Measurements from ENCODE around the gene RGS5.

- TF ChIP-seq, protein P1, sequence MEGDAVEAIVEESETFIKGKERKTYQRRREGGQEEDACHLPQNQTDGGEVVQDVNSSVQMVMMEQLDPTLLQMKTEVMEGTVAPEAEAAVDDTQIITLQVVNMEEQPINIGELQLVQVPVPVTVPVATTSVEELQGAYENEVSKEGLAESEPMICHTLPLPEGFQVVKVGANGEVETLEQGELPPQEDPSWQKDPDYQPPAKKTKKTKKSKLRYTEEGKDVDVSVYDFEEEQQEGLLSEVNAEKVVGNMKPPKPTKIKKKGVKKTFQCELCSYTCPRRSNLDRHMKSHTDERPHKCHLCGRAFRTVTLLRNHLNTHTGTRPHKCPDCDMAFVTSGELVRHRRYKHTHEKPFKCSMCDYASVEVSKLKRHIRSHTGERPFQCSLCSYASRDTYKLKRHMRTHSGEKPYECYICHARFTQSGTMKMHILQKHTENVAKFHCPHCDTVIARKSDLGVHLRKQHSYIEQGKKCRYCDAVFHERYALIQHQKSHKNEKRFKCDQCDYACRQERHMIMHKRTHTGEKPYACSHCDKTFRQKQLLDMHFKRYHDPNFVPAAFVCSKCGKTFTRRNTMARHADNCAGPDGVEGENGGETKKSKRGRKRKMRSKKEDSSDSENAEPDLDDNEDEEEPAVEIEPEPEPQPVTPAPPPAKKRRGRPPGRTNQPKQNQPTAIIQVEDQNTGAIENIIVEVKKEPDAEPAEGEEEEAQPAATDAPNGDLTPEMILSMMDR (conservative IDR thresholded peaks at IDR 0.05; ENCODE audit: low read length): no peak
- TF ChIP-seq EZH2phosphoT487 (IDR thresholded peaks at IDR 0.05; ENCODE audit: borderline replicate concordance, low read depth, low read length): no peak
Observed at GRCh38 chr1:163104385-163105099, 98.2 kb downstream of the RGS5 start.

All from OCI-LY7 (cell line).